Measurements from ENCODE around the gene PHF5A.

DNA sequence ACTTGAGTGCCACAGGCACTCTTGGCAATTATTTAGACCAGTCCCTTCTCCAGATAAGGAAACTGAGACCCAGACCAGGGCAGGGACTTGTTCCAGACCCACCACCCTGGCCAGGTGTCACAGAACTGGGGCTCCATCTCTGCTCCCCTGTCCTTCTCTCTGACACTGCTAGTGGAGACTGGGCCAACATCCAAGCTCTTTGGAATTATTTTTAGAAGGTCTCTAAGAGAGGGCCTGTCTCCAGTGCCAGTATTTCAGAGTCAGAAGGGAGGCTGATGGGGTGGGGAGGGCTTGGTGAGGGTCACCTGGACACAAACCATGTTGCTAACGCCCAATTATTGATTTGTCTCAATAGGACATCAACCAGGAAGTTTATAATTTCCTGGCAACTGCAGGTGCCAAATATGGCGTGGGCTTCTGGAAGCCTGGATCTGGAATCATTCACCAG lies 43.1 kb upstream of the PHF5A start:
- TF ChIP-seq POLR2A (IDR thresholded peaks at IDR 0.05; ENCODE audit: low read depth, low read length) (no peak), POLR2AphosphoS5 (IDR thresholded peaks at IDR 0.05; ENCODE audit: low read depth, low read length) (no peak)

Measured in GM12891 (cell line).